Esophagus mucosa (tissue), 1 donor: ENCODE data around the gene SGCD. TPM values are rescaled to one million over a fixed set of nuclear protein-coding genes. Genes with fewer than 3 reads are reported as not detected.
"Not testable (repeated sequence)": the region's sequence is repeated elsewhere in the genome, so short reads cannot be mapped to it uniquely, and the experiment has no call there.

Experiments
- ATAC-seq: fragments of 200-7000 bp; cut with Tn5 transposase; one replicate; pipeline ENCODE4 v1.9.1; 2020
- total RNA-seq: library from RNA; stranded (reverse); gene quantifications from one replicate; pipeline ENCODE4 v1.2.4, GENCODE V29; 2023
- donor health status: DM: yes; HTN: yes; CAD: no.

Gene SGCD
- total RNA-seq, 1 donor from 2014 or later, result 0.52 TPM

GRCh38 chr5:156585999-156586398 lies 259.0 kb downstream of the SGCD start:
- ATAC-seq, result no peak

GRCh38 chr5:156587012-156587411 lies 260.0 kb downstream of the SGCD start:
- ATAC-seq, result no peak

- no peak for ATAC-seq
Measured at GRCh38 chr5:156588306-156588705, 261.3 kb downstream of the SGCD start.

- ATAC-seq, result no peak
Measured at GRCh38 chr5:156589104-156589945, 262.4 kb downstream of the SGCD start.

GRCh38 chr5:156589946-156590216 lies 262.9 kb downstream of the SGCD start:
- no peak for ATAC-seq

GRCh38 chr5:156590978-156591377 lies 264.0 kb downstream of the SGCD start:
- no peak for ATAC-seq

GRCh38 chr5:156591631-156592030 lies 264.7 kb downstream of the SGCD start:
- ATAC-seq, result no peak

- ATAC-seq, result no peak
Measured at GRCh38 chr5:156593546-156593945, 266.6 kb downstream of the SGCD start.

GRCh38 chr5:156594406-156594805 lies 267.4 kb downstream of the SGCD start:
- ATAC-seq, result no peak

- no peak for ATAC-seq
Measured at GRCh38 chr5:156595132-156595787, 268.3 kb downstream of the SGCD start.

- ATAC-seq, result no peak
Measured at GRCh38 chr5:156597276-156597675, 270.3 kb downstream of the SGCD start.

- no peak for ATAC-seq
Measured at GRCh38 chr5:156598964-156599363, 272.0 kb downstream of the SGCD start.

GRCh38 chr5:156610582-156610981 lies 283.6 kb downstream of the SGCD start:
- ATAC-seq, result not testable (repeated sequence)

GRCh38 chr5:156615901-156616300 lies 288.9 kb downstream of the SGCD start:
- ATAC-seq, result no peak

- ATAC-seq, result no peak
Measured at GRCh38 chr5:156617426-156617825, 290.5 kb downstream of the SGCD start.

GRCh38 chr5:156618601-156619000 lies 291.6 kb downstream of the SGCD start:
- no peak for ATAC-seq

GRCh38 chr5:156621719-156622118 lies 294.8 kb downstream of the SGCD start:
- ATAC-seq, result no peak

GRCh38 chr5:156623381-156624040 lies 296.5 kb downstream of the SGCD start:
- no peak for ATAC-seq

GRCh38 chr5:156624686-156625085 lies 297.7 kb downstream of the SGCD start:
- ATAC-seq, result no peak

GRCh38 chr5:156628421-156628820 lies 301.5 kb downstream of the SGCD start:
- no peak for ATAC-seq

GRCh38 chr5:156631005-156631404 lies 304.0 kb downstream of the SGCD start:
- ATAC-seq, result no peak

- ATAC-seq, result no peak
Measured at GRCh38 chr5:156634301-156634700, 307.3 kb downstream of the SGCD start.

- no peak for ATAC-seq
Measured at GRCh38 chr5:156640691-156641241, 313.8 kb downstream of the SGCD start.

GRCh38 chr5:156641686-156642085 lies 314.7 kb downstream of the SGCD start:
- no peak for ATAC-seq
